ENCODE measurements around the gene AKR1B15.

GRCh38 chr7:134625550-134625949 is 76.6 kb downstream of the AKR1B15 start:
- no peak for TF ChIP-seq POLR2AphosphoS5 (IDR thresholded peaks at IDR 0.05; ENCODE audit: borderline replicate concordance, low read depth, low read length)
- no peak for TF ChIP-seq EZH2 (IDR thresholded peaks at IDR 0.05)

Data from SK-N-MC (cell line).